Measurements from ENCODE around the gene PAK5.

PAK5 gene

GRCh38 chr20:9501473-9501872 is 337.4 kb downstream of the PAK5 start:
- in situ Hi-C loops (cut with MboI; ENCODE audit: low sequenced_read_pairs): no loop called here

GRCh38 chr20:9500121-9500520 is 338.8 kb downstream of the PAK5 start:
- in situ Hi-C loops (cut with MboI; ENCODE audit: low sequenced_read_pairs): no loop called here

- in situ Hi-C loops (cut with MboI; ENCODE audit: low sequenced_read_pairs): no loop called here
These were observed 339.6 kb downstream of the PAK5 start for GRCh38 chr20:9499126-9499899.

- in situ Hi-C loops (cut with MboI; ENCODE audit: low sequenced_read_pairs): no loop called here
These were observed 340.6 kb downstream of the PAK5 start for GRCh38 chr20:9498322-9498721.

GRCh38 chr20:9496155-9496554 is 342.7 kb downstream of the PAK5 start:
- in situ Hi-C loops (cut with MboI; ENCODE audit: low sequenced_read_pairs): no loop called here

GRCh38 chr20:9495701-9496100 is 343.2 kb downstream of the PAK5 start:
- in situ Hi-C loops (cut with MboI; ENCODE audit: low sequenced_read_pairs): no loop called here

GRCh38 chr20:9493803-9494202 is 345.1 kb downstream of the PAK5 start:
- in situ Hi-C loops (cut with MboI; ENCODE audit: low sequenced_read_pairs): no loop called here

- in situ Hi-C loops (cut with MboI; ENCODE audit: low sequenced_read_pairs): no loop called here
These were observed 346.8 kb downstream of the PAK5 start for GRCh38 chr20:9492067-9492466.

- in situ Hi-C loops (cut with MboI; ENCODE audit: low sequenced_read_pairs): no loop called here
These were observed 347.6 kb downstream of the PAK5 start for GRCh38 chr20:9491324-9491723.

- in situ Hi-C loops (cut with MboI; ENCODE audit: low sequenced_read_pairs): no loop called here
These were observed 348.2 kb downstream of the PAK5 start for GRCh38 chr20:9490631-9491030.

GRCh38 chr20:9490161-9490560 is 348.7 kb downstream of the PAK5 start:
- in situ Hi-C loops (cut with MboI; ENCODE audit: low sequenced_read_pairs): no loop called here

- in situ Hi-C loops (cut with MboI; ENCODE audit: low sequenced_read_pairs): no loop called here
These were observed 350.8 kb downstream of the PAK5 start for GRCh38 chr20:9488063-9488462.

Data from HL-60/S4 treated with phorbol 12-myristate 13-acetate at 8.2 ng/mL for 4 days and 3 days (cell line).